Gastroesophageal sphincter (tissue), 4 donors: ENCODE measurements around the gene KPNA1. TPM values are rescaled to one million over a fixed set of nuclear protein-coding genes. Genes with fewer than 3 reads are reported as not detected.

Source experiments
- ATAC-seq: fragments of 150-250 bp; one replicate; pipeline ENCODE4 v1.9.1; 2016; ENCODE audit warnings: mild to moderate bottlenecking, moderate library complexity
- H3K27ac ChIP-seq, 4 donors: fragments of 200-600 bp; sonication (generic) in 3 of 4; 1 replicate in 3 of 4; 2 replicates in 1 of 4; pipeline ENCODE4 v1.5.1; 2016 to 2019
- H3K27me3 ChIP-seq: fragments of 200-600 bp; sonication (generic); one replicate; pipeline ENCODE4 v1.5.1; 2019
- H3K36me3 ChIP-seq, 2 donors: fragments of 200-600 bp; sonication (generic); one replicate each; pipeline ENCODE4 v1.5.1; 2019; ENCODE audit warnings: control low read depth in 1 of 2
- H3K4me1 ChIP-seq, 3 donors: fragments of 200-600 bp; sonication (generic); 1 replicate in 2 of 3; 2 replicates in 1 of 3; pipeline ENCODE4 v1.5.1; 2016 to 2019; ENCODE audit warnings: control low read depth in 2 of 3
- H3K4me3 ChIP-seq, 2 donors: fragments of 200-600 bp; sonication (generic); one replicate each; pipeline ENCODE4 v1.5.1; 2019; ENCODE audit warnings: mild to moderate bottlenecking in 1 of 2, moderate library complexity in 1 of 2
- H3K9me3 ChIP-seq, 3 donors: fragments of 200-600 bp; sonication (generic); one replicate each; pipeline ENCODE4 v1.5.1; 2017 to 2019; ENCODE audit warnings: control low read depth in 2 of 3
- EP300 ChIP-seq: sonication (generic); formaldehyde crosslinking; IDR thresholded peaks from one replicate; pipeline ENCODE4 v1.6.1; 2017; ENCODE audit warnings: antibody characterized with exemption, mild to moderate bottlenecking
- POLR2A ChIP-seq, 2 donors: fragments of 450-650 bp; IDR thresholded peaks; one replicate each; pipeline ENCODE4 v1.6.1; 2017; ENCODE audit warnings: antibody characterized with exemption in 2 of 2, mild to moderate bottlenecking in 2 of 2, moderate library complexity in 1 of 2
- POLR2AphosphoS5 ChIP-seq: sonication (generic); formaldehyde crosslinking; IDR thresholded peaks from one replicate; pipeline ENCODE4 v1.6.1; 2017; ENCODE audit warnings: antibody characterized with exemption
- WGBS, 2 donors: methylation state at CpG; one replicate each; pipeline ENCODE4 v1.1.5; 2018; ENCODE audit warnings: low coverage in 1 of 2; 5-methylcytosine and 5-hydroxymethylcytosine counted together
- total RNA-seq, 4 donors: library from RNA; depleted of rRNA; stranded (reverse); fragments of >200 nt; gene quantifications; one replicate each; pipeline ENCODE4 v1.1.0, GENCODE V29; 2016
- TF ChIP-seq, protein P1 (sequence below), 4 experiments: fragments of 200-600 bp in 2 of 4; fragments of 450-650 bp in 2 of 4; sonication (generic) in 1 of 4; IDR thresholded peaks; one replicate each; pipeline ENCODE4 v1.5.1; 2017 to 2019; ENCODE audit warnings: antibody characterized with exemption in 4 of 4, mild to moderate bottlenecking in 2 of 4, moderate library complexity in 2 of 4

The KPNA1 gene
- total RNA-seq, 4 donors from 2014 or later: 39.8 to 61.3 (median 41.3) TPM

DNA sequence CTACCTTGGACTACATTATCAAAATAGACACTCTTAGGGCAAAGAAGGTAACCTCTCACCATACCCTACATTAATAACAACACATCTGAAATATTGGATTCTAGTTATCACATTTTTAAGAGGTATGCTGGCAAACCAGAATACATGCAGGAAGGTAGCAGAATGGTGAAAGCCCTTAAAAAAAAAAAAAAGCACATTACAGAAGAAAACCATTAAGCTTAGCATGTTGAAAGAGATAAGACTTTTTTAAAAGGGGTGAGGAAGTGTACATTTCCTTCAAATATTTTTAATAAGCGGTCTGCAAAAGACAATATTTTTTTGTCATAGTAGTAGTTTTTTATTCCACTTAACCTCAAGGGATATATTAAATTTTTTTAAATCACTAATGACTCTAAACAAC, 52.3 kb downstream of the KPNA1 start:
- TF ChIP-seq, protein P1, sequence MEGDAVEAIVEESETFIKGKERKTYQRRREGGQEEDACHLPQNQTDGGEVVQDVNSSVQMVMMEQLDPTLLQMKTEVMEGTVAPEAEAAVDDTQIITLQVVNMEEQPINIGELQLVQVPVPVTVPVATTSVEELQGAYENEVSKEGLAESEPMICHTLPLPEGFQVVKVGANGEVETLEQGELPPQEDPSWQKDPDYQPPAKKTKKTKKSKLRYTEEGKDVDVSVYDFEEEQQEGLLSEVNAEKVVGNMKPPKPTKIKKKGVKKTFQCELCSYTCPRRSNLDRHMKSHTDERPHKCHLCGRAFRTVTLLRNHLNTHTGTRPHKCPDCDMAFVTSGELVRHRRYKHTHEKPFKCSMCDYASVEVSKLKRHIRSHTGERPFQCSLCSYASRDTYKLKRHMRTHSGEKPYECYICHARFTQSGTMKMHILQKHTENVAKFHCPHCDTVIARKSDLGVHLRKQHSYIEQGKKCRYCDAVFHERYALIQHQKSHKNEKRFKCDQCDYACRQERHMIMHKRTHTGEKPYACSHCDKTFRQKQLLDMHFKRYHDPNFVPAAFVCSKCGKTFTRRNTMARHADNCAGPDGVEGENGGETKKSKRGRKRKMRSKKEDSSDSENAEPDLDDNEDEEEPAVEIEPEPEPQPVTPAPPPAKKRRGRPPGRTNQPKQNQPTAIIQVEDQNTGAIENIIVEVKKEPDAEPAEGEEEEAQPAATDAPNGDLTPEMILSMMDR (IDR thresholded peaks at IDR 0.05): no peak
- no peak for TF ChIP-seq POLR2AphosphoS5
- no peak for TF ChIP-seq POLR2A (IDR thresholded peaks at IDR 0.05)
- no peak for TF ChIP-seq EP300
- WGBS, 2 donors: 83 to 86% methylated on average over 1 of the region's 1 CpG
- no peak overlapping the region for H3K4me3 ChIP-seq
- no peak for ATAC-seq
- H3K27me3 ChIP-seq: no peaks in the 10 kb centered on the region
- no peaks in the 10 kb centered on the region for H3K4me1 ChIP-seq
- peaks cover 0 to 91% of the 10 kb centered on the region in 2 donors for H3K36me3 ChIP-seq
- no peak overlapping the region for H3K27ac ChIP-seq
- no peaks in the 10 kb centered on the region for H3K9me3 ChIP-seq

DNA sequence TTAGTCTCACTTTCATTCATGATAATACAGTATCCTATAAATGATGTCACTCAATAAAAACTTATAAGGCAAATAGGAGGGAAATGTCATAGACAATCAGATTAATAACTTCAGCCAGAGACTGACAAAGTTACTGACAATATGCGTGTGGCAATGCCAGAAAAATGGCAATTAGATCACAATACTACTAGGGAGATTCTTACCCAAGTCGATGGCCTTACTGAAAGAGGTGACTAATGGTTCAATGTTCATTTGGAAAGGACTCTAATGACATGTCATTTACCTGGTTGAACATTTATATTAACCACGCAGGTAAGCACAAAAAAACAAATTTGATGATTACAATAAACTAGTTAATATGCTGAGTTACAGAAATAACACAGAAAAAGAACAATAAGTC, 52.9 kb downstream of the KPNA1 start:
- WGBS, 2 donors: 76 to 86% methylated on average over 2 to 3 of the region's 3 CpGs
- no peaks in the 10 kb centered on the region for H3K4me1 ChIP-seq
- peaks cover 0 to 91% of the 10 kb centered on the region in 2 donors for H3K36me3 ChIP-seq
- no peak for ATAC-seq
- no peak overlapping the region for H3K4me3 ChIP-seq
- no peak for TF ChIP-seq POLR2A (IDR thresholded peaks at IDR 0.05)
- no peak for TF ChIP-seq EP300
- TF ChIP-seq, protein P1 (IDR thresholded peaks at IDR 0.05): no peak
- TF ChIP-seq POLR2AphosphoS5: no peak
- no peaks in the 10 kb centered on the region for H3K27me3 ChIP-seq
- no peaks in the 10 kb centered on the region for H3K9me3 ChIP-seq
- H3K27ac ChIP-seq: no peak overlapping the region

DNA sequence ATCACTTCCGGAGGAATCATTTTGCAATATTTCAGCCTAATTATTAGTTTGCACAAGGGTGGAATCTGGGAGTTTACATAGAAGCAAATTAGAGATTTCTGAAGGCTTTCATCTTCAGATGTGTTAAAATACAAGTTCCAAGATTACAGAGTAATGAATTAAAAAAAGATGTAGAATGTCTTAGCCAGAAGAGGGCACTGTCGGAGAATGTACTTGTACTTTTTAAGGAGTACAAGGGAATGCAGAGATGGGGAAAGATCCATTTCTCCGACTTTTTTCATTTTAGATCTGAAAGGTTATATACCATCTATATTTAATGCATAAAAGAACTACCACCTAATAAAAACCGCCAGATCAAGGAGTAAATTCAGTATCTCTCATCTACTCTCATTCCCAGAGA, 55.7 kb downstream of the KPNA1 start:
- peak; percentile 50 for ATAC-seq
- Histone ChIP-seq H3K36me3 (peaks cover 0 to 86% of the 10 kb centered on the region in 2 donors), H3K27me3 (no peaks in the 10 kb centered on the region), H3K4me3 (no peak overlapping the region), H3K4me1 (no peaks in the 10 kb centered on the region), H3K27ac (no peak overlapping the region), H3K9me3 (no peaks in the 10 kb centered on the region)
- WGBS, 2 donors: 30 to 48% methylated on average over 3 to 4 of the region's 4 CpGs
- TF ChIP-seq POLR2AphosphoS5 (no peak), POLR2A (IDR thresholded peaks at IDR 0.05) (no peak)
- TF ChIP-seq, protein P1 (IDR thresholded peaks at IDR 0.05): peak in 3 of 4 experiments; percentile 8 to 37 (median 35)

DNA sequence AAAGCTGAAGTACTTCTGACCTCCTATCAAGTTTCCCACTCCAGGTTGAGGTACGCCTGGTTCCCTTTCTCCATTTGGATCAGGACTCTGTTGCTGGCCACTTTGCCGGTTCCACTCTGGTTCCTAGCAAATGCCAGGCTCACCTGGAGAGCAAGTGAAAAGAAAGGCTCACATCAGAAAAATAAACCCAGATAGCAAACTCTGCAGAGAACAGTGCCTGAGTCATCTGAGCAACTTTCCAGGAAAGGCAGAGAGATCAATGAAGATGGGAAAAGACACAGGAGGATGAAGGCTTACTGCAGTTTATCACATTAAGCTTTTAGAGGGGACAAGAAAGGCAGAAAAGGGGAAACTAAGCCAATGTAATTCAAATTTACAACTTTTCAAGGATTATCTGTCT, 57.0 kb downstream of the KPNA1 start:
- H3K36me3 ChIP-seq: peaks cover 0 to 85% of the 10 kb centered on the region in 2 donors
- H3K4me1 ChIP-seq: no peaks in the 10 kb centered on the region
- TF ChIP-seq EP300: no peak
- TF ChIP-seq, protein P1 (IDR thresholded peaks at IDR 0.05): no peak
- TF ChIP-seq POLR2AphosphoS5: no peak
- TF ChIP-seq POLR2A (IDR thresholded peaks at IDR 0.05): no peak
- WGBS, 2 donors: 94% methylated on average over 2 of the region's 2 CpGs; no CpG with 5 or more reads in 1 of the 2 donors
- no peaks in the 10 kb centered on the region for H3K9me3 ChIP-seq
- H3K27me3 ChIP-seq: no peaks in the 10 kb centered on the region
- H3K27ac ChIP-seq: no peak overlapping the region
- no peak for ATAC-seq
- no peak overlapping the region for H3K4me3 ChIP-seq

DNA sequence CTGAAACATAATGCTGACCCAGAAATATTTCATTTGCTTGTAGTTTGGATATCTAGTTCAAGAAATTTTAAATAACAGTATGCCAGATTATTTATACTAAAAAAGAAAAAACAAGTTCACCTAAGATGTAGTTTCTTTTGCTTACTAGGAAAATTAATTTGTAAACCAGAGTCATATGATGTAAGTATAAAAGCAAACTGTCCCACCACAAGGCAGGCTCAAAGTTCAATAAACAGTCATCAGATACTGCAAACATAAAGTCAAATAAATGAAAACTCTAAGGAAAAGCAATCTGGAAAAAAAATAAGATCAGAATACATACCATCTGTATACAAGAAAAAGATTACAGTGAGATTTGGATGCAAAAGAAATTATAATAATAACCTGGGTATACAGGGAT, 58.7 kb downstream of the KPNA1 start:
- Histone ChIP-seq H3K4me1 (no peaks in the 10 kb centered on the region), H3K27me3 (no peaks in the 10 kb centered on the region), H3K27ac (no peak overlapping the region), H3K4me3 (no peak overlapping the region), H3K36me3 (peaks cover 0 to 83% of the 10 kb centered on the region in 2 donors), H3K9me3 (no peaks in the 10 kb centered on the region)
- ATAC-seq: no peak
- TF ChIP-seq EP300 (no peak), POLR2A (IDR thresholded peaks at IDR 0.05) (no peak), POLR2AphosphoS5 (no peak)
- TF ChIP-seq, protein P1 (IDR thresholded peaks at IDR 0.05): no peak
